IMR-90 (cell line): ENCODE measurements around the gene UBL3. TPM values are rescaled to one million over a fixed set of nuclear protein-coding genes. Genes with fewer than 3 reads are reported as not detected.

Experiments used
- ATAC-seq: fragments of 200-7000 bp; cut with Tn5 transposase; 2 replicates; pipeline ENCODE4 v1.9.1; 2020; ENCODE audit warnings: low read depth, mild to moderate bottlenecking, moderate library complexity
- BruUV-seq: library from RNA; stranded (reverse); fragments of 400-500 nt; replicated peaks from 2 replicates; lab custom pipeline; 2021; lab: Mats Ljungman, UMichigan
- CTCF ChIA-PET: fragments of 300-600 bp; formaldehyde crosslinking; extraction: SDS; loops from one replicate; lab custom pipeline; 2021; ENCODE audit warnings: antibody characterized with exemption; lab: Yijun Ruan, JAX
- POLR2A ChIA-PET: fragments of 300-600 bp; sonication (Branson Sonifier 250); formaldehyde crosslinking; loops from one replicate; lab custom pipeline; 2022; ENCODE audit warnings: antibody characterized with exemption; ENCODE audit not compliant: unreplicated experiment; lab: Charles Lee
- DNase-seq: peaks from one replicate; pipeline ENCODE4 v3.0.0; 2013
- H2AFZ ChIP-seq: replicated peaks from 2 replicates; pipeline ENCODE3; 2013; ENCODE audit warnings: low read length, mild to moderate bottlenecking; ENCODE audit not compliant: poor library complexity
- H2AK5ac ChIP-seq: 2 replicates; pipeline ENCODE4 v1.6.1; 2013; ENCODE audit warnings: low read depth, low read length, inconsistent platforms
- H2AK9ac ChIP-seq: replicated peaks from 2 replicates; pipeline ENCODE3; 2013; ENCODE audit warnings: mild to moderate bottlenecking, low read depth, low read length, moderate library complexity; ENCODE audit not compliant: poor library complexity
- H2BK120ac ChIP-seq: 2 replicates; pipeline ENCODE4 v1.6.1; 2013; ENCODE audit warnings: low read depth, low read length, inconsistent platforms
- H2BK15ac ChIP-seq: 3 replicates; pipeline ENCODE4 v1.6.1; 2013; ENCODE audit warnings: low read depth, low read length, inconsistent platforms
- H2BK20ac ChIP-seq: 2 replicates; pipeline ENCODE4 v1.6.1; 2013; ENCODE audit warnings: low read depth, mild to moderate bottlenecking, inconsistent platforms, low read length, moderate library complexity
- H2BK5ac ChIP-seq: 2 replicates; pipeline ENCODE4 v1.6.1; 2013; ENCODE audit warnings: mild to moderate bottlenecking, low read depth, low read length, inconsistent platforms; ENCODE audit not compliant: poor library complexity, severe bottlenecking
- H3K14ac ChIP-seq: replicated peaks from 2 replicates; pipeline ENCODE4 v1.6.1; 2013; ENCODE audit warnings: low read depth, low read length, inconsistent platforms
- H3K18ac ChIP-seq: 2 replicates; pipeline ENCODE4 v1.6.1; 2013; ENCODE audit warnings: low read depth, low read length, control low read depth
- H3K23ac ChIP-seq: 2 replicates; pipeline ENCODE4 v1.6.1; 2013; ENCODE audit warnings: low read depth, low read length, inconsistent platforms
- H3K27ac ChIP-seq: 2 replicates; pipeline ENCODE4 v1.5.1; 2013; ENCODE audit warnings: mild to moderate bottlenecking, control low read depth, low read length; ENCODE audit not compliant: insufficient read depth
- H3K27me3 ChIP-seq: 2 replicates; pipeline ENCODE4 v1.6.1; 2013; ENCODE audit warnings: low read length; ENCODE audit not compliant: control insufficient read depth, insufficient read depth
- H3K36me3 ChIP-seq: 2 replicates; pipeline ENCODE4 v1.6.1; 2013; ENCODE audit warnings: low read length, mixed read lengths; ENCODE audit not compliant: control insufficient read depth, insufficient read depth
- H3K4ac ChIP-seq: 2 replicates; pipeline ENCODE4 v1.6.1; 2013; ENCODE audit warnings: low read depth, low read length, inconsistent platforms
- H3K4me1 ChIP-seq: 2 replicates; pipeline ENCODE4 v1.6.1; 2013; ENCODE audit warnings: low read length, mixed read lengths; ENCODE audit not compliant: control insufficient read depth, insufficient read depth
- H3K4me2 ChIP-seq: 2 replicates; pipeline ENCODE4 v1.6.1; 2013; ENCODE audit warnings: low read depth, mild to moderate bottlenecking, control low read depth, low read length, moderate library complexity
- H3K4me3 ChIP-seq: 2 replicates; pipeline ENCODE4 v1.5.1; 2013; ENCODE audit warnings: low read depth, mild to moderate bottlenecking, control low read depth, low read length, moderate library complexity; ENCODE audit not compliant: insufficient read depth
- H3K56ac ChIP-seq: 2 replicates; pipeline ENCODE4 v1.6.1; 2013; ENCODE audit warnings: low read length, inconsistent platforms; ENCODE audit not compliant: insufficient read depth; ENCODE audit errors: extremely low read depth
- H3K79me1 ChIP-seq, 2 experiments: 2 replicates each; pipeline ENCODE4 v1.6.1; 2013; ENCODE audit warnings: low read length in 2 of 2, inconsistent platforms in 1 of 2, low read depth in 1 of 2
- H3K9ac ChIP-seq: 2 replicates; pipeline ENCODE4 v1.6.1; 2013; ENCODE audit warnings: low read depth, low read length, control low read depth
- H3K9me1 ChIP-seq: 2 replicates; pipeline ENCODE4 v1.6.1; 2013; ENCODE audit warnings: low read length, inconsistent platforms; ENCODE audit not compliant: insufficient read depth
- H3K9me3 ChIP-seq: 2 replicates; pipeline ENCODE4 v1.6.1; 2013; ENCODE audit warnings: low read length; ENCODE audit not compliant: control insufficient read depth, insufficient read depth
- H4K20me1 ChIP-seq: 2 replicates; pipeline ENCODE4 v1.6.1; 2013; ENCODE audit warnings: low read length, inconsistent platforms; ENCODE audit not compliant: insufficient read depth
- H4K5ac ChIP-seq: 2 replicates; pipeline ENCODE4 v1.6.1; 2013; ENCODE audit warnings: mild to moderate bottlenecking, low read depth, low read length, control low read depth
- H4K8ac ChIP-seq, 2 experiments: 2 replicates each; pipeline ENCODE4 v1.6.1; 2013; ENCODE audit warnings: low read depth in 2 of 2, low read length in 2 of 2, control low read depth in 1 of 2, inconsistent platforms in 1 of 2
- H4K91ac ChIP-seq: 2 replicates; pipeline ENCODE4 v1.6.1; 2013; ENCODE audit warnings: low read depth, low read length, inconsistent platforms; ENCODE audit not compliant: insufficient read depth
- BHLHE40 ChIP-seq: fragments of 150-350 bp; IDR thresholded peaks from 2 replicates; pipeline ENCODE4 v1.6.1; 2016; ENCODE audit warnings: mild to moderate bottlenecking, low read depth, low read length
- CEBPB ChIP-seq: IDR thresholded peaks from 2 replicates; pipeline ENCODE4 v1.6.1; 2012; ENCODE audit warnings: low read depth, low read length, improper control_type of control experiment
- CHD1 ChIP-seq: IDR thresholded peaks from 2 replicates; pipeline ENCODE4 v1.6.1; 2012; ENCODE audit warnings: low read depth, low read length, improper control_type of control experiment
- MAFK ChIP-seq: IDR thresholded peaks from 2 replicates; pipeline ENCODE4 v1.6.1; 2012; ENCODE audit warnings: low read depth, low read length, improper control_type of control experiment
- MXI1 ChIP-seq: IDR thresholded peaks from 2 replicates; pipeline ENCODE4 v1.6.1; 2012; ENCODE audit warnings: low read depth, mild to moderate bottlenecking, low read length, moderate library complexity, borderline replicate concordance
- NFE2L2 ChIP-seq: fragments of 150-350 bp; IDR thresholded peaks from 2 replicates; pipeline ENCODE4 v1.6.1; 2016; ENCODE audit warnings: low read depth, mild to moderate bottlenecking, low read length
- POLR2A ChIP-seq: IDR thresholded peaks from 2 replicates; pipeline ENCODE4 v1.6.1; 2012; ENCODE audit warnings: mild to moderate bottlenecking, low read depth, low read length
- RAD21 ChIP-seq: IDR thresholded peaks from 2 replicates; pipeline ENCODE4 v1.6.1; 2012; ENCODE audit warnings: low read length, improper control_type of control experiment
- RCOR1 ChIP-seq: IDR thresholded peaks from 2 replicates; pipeline ENCODE4 v1.6.1; 2012; ENCODE audit warnings: mild to moderate bottlenecking, low read length, improper control_type of control experiment; ENCODE audit not compliant: insufficient replicate concordance
- RFX5 ChIP-seq: IDR thresholded peaks from 2 replicates; pipeline ENCODE4 v1.8.0; 2012; ENCODE audit warnings: low read depth, mild to moderate bottlenecking, low read length, moderate library complexity
- SMC3 ChIP-seq: fragments of 150-350 bp; IDR thresholded peaks from 2 replicates; pipeline ENCODE4 v1.6.1; 2016; ENCODE audit warnings: low read depth, mild to moderate bottlenecking, antibody characterized with exemption, low read length, moderate library complexity
- USF2 ChIP-seq: fragments of 150-350 bp; IDR thresholded peaks from 2 replicates; pipeline ENCODE4 v1.6.1; 2017; ENCODE audit warnings: mild to moderate bottlenecking, antibody characterized with exemption, low read length, low read depth
- WGBS, 2 experiments: methylation state at CpG; one replicate each; pipeline versions ENCODE4 v1.1.5 to v1.1.7; 2013; ENCODE audit warnings: missing lambda C conversion rate in 2 of 2; ENCODE audit not compliant: insufficient read length in 1 of 2; ENCODE audit errors: extremely low coverage in 2 of 2; 5-methylcytosine and 5-hydroxymethylcytosine counted together
- dilution Hi-C: fragments of 300-500 bp; cut with HindIII; formaldehyde crosslinking; loops from one replicate; pipeline ENCODE4 v1.14.3; 2018; ENCODE audit warnings: low sequenced_read_pairs; ENCODE audit not compliant: unreplicated experiment
- in situ Hi-C: fragments of 300-500 bp; cut with MboI; formaldehyde crosslinking; loops from 3 replicates; pipeline ENCODE4 v1.14.3; 2019; ENCODE audit warnings: low sequenced_read_pairs, inconsistent platforms, mixed read lengths
- intact Hi-C: fragments of 100-400 bp; cut with micrococcal nuclease; formaldehyde crosslinking; loops from 2 replicates; pipeline ENCODE4 v1.10.0; 2022
- polyA plus RNA-seq, 3 experiments: library from polyadenylated mRNA; depleted of rRNA; stranded (reverse); fragments of >200 nt; gene quantifications; 2 replicates each; pipeline ENCODE4 v1.2.3, GENCODE V29; 2012; ENCODE audit warnings: low replicate concordance in 1 of 3
- total RNA-seq: library from RNA; depleted of rRNA; stranded (reverse); fragments of >200 nt; gene quantifications from 2 replicates; pipeline ENCODE4 v1.2.3, GENCODE V29; 2012
- TF ChIP-seq, protein P1 (sequence below): fragments of 150-350 bp; IDR thresholded peaks from 2 replicates; pipeline ENCODE4 v1.6.1; 2016; ENCODE audit warnings: low read depth, mild to moderate bottlenecking, low read length, moderate library complexity, borderline replicate concordance

The UBL3 gene
- total and polyA plus RNA-seq, 2 of the 4 experiments (the other 2 are of a cell fraction) = 16.0 to 19.9 TPM

GRCh38 chr13:29819143-29819542 is 31.3 kb downstream of the UBL3 start:
- ATAC-seq = no peak
- DNase-seq = no peak
- Histone ChIP-seq H4K8ac (no peak overlapping the region), H3K79me1 (peaks cover 12 to 35% of the 10 kb centered on the region in 2 experiments; a peak in 3 of 4 replicates), H3K4ac (no peak overlapping the region), H4K20me1 (peaks cover 27% of the 10 kb centered on the region; the same call in 1 of the 2 replicates), H3K14ac (no peak overlapping the region), H3K9me1 (no peaks in the 10 kb centered on the region), H2BK120ac (no peak overlapping the region), H4K91ac (no peak overlapping the region), H2AK9ac (no peak overlapping the region), H3K56ac (no peak overlapping the region), H3K27me3 (no peaks in the 10 kb centered on the region), H3K4me1 (peaks cover 4% of the 10 kb centered on the region), H3K18ac (no peak overlapping the region), H3K27ac (no peak overlapping the region), H2BK15ac (no peak overlapping the region), H2BK5ac (no peak overlapping the region), H2AFZ (no peak overlapping the region), H2AK5ac (no peak overlapping the region), H2BK20ac (no peak overlapping the region), H4K5ac (no peak overlapping the region), H3K4me2 (no peak overlapping the region), H3K9ac (no peak overlapping the region), H3K4me3 (no peak overlapping the region), H3K36me3 (no peaks in the 10 kb centered on the region), H3K23ac (no peak overlapping the region), H3K9me3 (no peaks in the 10 kb centered on the region)
- dilution Hi-C loops (no loop called here), in situ Hi-C loops (no loop called here), intact Hi-C loops (no loop called here)
- WGBS, 2 experiments = no CpG with 5 or more reads among the region's 2 CpGs
- POLR2A ChIA-PET = no interaction called here
- TF ChIP-seq MAFK (no peak), CHD1 (no peak), NFE2L2 (no peak), MXI1 (no peak), POLR2A (no peak), USF2 (no peak), CEBPB (no peak), RAD21 (no peak), RFX5 (no peak), RCOR1 (no peak), SMC3 (no peak), BHLHE40 (no peak)
- TF ChIP-seq, protein P1, sequence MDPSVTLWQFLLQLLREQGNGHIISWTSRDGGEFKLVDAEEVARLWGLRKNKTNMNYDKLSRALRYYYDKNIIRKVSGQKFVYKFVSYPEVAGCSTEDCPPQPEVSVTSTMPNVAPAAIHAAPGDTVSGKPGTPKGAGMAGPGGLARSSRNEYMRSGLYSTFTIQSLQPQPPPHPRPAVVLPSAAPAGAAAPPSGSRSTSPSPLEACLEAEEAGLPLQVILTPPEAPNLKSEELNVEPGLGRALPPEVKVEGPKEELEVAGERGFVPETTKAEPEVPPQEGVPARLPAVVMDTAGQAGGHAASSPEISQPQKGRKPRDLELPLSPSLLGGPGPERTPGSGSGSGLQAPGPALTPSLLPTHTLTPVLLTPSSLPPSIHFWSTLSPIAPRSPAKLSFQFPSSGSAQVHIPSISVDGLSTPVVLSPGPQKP = no peak
- BruUV-seq = no TSS peak
- CTCF ChIA-PET = interaction anchor here (1.5 kb wide), 1 partner anchor 8 kb away, joined by 3 read pairs; no protein-coding TSS in a partner anchor
